PC-9 (cell line): ENCODE measurements around the gene CCNC. TPM values are rescaled to one million over a fixed set of nuclear protein-coding genes. Genes with fewer than 3 reads are reported as not detected.

Experiments used
- BruUV-seq: library from RNA; stranded (reverse); fragments of 400-500 nt; replicated peaks from 2 replicates; lab custom pipeline; 2021; lab: Mats Ljungman, UMichigan
- CTCF ChIA-PET: fragments of 300-600 bp; sonication (Branson Sonifier 250); formaldehyde crosslinking; loops from one replicate; lab custom pipeline; 2022; ENCODE audit warnings: antibody characterized with exemption; lab: Charles Lee
- POLR2A ChIA-PET: fragments of 300-600 bp; sonication (Branson Sonifier 250); formaldehyde crosslinking; loops from one replicate; lab custom pipeline; 2022; ENCODE audit warnings: antibody characterized with exemption; ENCODE audit not compliant: unreplicated experiment; lab: Charles Lee
- DNase-seq, 2 experiments: peaks; one replicate each; pipeline versions ENCODE4 v3.0.0 to v3.0.0-alpha.2; 2015 to 2022; ENCODE audit warnings: mixed read lengths in 1 of 2
- H2AFZ ChIP-seq: fragments of 200-600 bp; sonication (generic); 2 replicates; pipeline ENCODE4 v1.8.1; 2017; ENCODE audit warnings: antibody characterized with exemption
- H3F3A ChIP-seq: fragments of 200-600 bp; sonication (generic); 2 replicates; pipeline ENCODE4 v1.8.1; 2017; ENCODE audit warnings: antibody characterized with exemption, mild to moderate bottlenecking, low read depth; ENCODE audit not compliant: insufficient read depth
- H3K27ac ChIP-seq: fragments of 200-600 bp; sonication (generic); 2 replicates; pipeline ENCODE4 v1.6.1; 2016; ENCODE audit warnings: mixed run types
- H3K27me3 ChIP-seq: fragments of 200-600 bp; sonication (generic); 2 replicates; pipeline ENCODE4 v1.6.1; 2016; ENCODE audit warnings: low read depth, mixed run types; ENCODE audit not compliant: insufficient read depth
- H3K36me3 ChIP-seq: fragments of 200-600 bp; sonication (generic); 2 replicates; pipeline ENCODE4 v1.6.1; 2016; ENCODE audit warnings: low read depth, mixed run types
- H3K4me1 ChIP-seq: fragments of 200-600 bp; sonication (generic); replicated peaks from 2 replicates; pipeline ENCODE4 v1.6.1; 2016; ENCODE audit warnings: mixed run types; ENCODE audit not compliant: insufficient read depth
- H3K4me2 ChIP-seq: fragments of 200-600 bp; sonication (generic); 2 replicates; pipeline ENCODE4 v1.6.1; 2017; ENCODE audit warnings: mixed run types
- H3K4me3 ChIP-seq: fragments of 200-600 bp; sonication (generic); 2 replicates; pipeline ENCODE4 v1.6.1; 2016; ENCODE audit warnings: mixed run types
- H3K79me2 ChIP-seq: fragments of 200-600 bp; sonication (generic); 2 replicates; pipeline ENCODE4 v1.6.1; 2017; ENCODE audit warnings: low read depth, mixed run types
- H3K9me2 ChIP-seq: fragments of 200-600 bp; sonication (generic); 2 replicates; pipeline ENCODE4 v1.8.1; 2017; ENCODE audit warnings: mild to moderate bottlenecking; ENCODE audit not compliant: insufficient read depth
- H3K9me3 ChIP-seq: fragments of 200-600 bp; sonication (generic); 2 replicates; pipeline ENCODE4 v1.8.1; 2016; ENCODE audit warnings: low read depth; ENCODE audit not compliant: insufficient read depth
- H4K20me1 ChIP-seq: fragments of 200-600 bp; sonication (generic); 2 replicates; pipeline ENCODE4 v1.8.1; 2017; ENCODE audit not compliant: insufficient read depth
- EZH2 ChIP-seq: fragments of 200-600 bp; sonication (generic); IDR thresholded peaks from 2 replicates; pipeline ENCODE4 v1.8.0; 2017; ENCODE audit warnings: antibody characterized with exemption, low read depth
- intact Hi-C: fragments of 100-400 bp; cut with micrococcal nuclease; formaldehyde crosslinking; loops from one replicate; pipeline ENCODE4 v1.10.0; 2022; ENCODE audit not compliant: unreplicated experiment
- total RNA-seq: library from RNA; stranded (reverse); gene quantifications from 2 replicates; pipeline ENCODE4 v1.2.3, GENCODE V29; 2021
- TF ChIP-seq, protein P1 (sequence below): fragments of 200-600 bp; sonication (generic); conservative IDR thresholded peaks from 2 replicates; pipeline ENCODE4 v1.6.1; 2017; ENCODE audit warnings: mixed run types, antibody characterized with exemption, mild to moderate bottlenecking, moderate library complexity

Gene CCNC
- total RNA-seq, 1 experiment from 2014 or later, result 83.7 TPM

DNA sequence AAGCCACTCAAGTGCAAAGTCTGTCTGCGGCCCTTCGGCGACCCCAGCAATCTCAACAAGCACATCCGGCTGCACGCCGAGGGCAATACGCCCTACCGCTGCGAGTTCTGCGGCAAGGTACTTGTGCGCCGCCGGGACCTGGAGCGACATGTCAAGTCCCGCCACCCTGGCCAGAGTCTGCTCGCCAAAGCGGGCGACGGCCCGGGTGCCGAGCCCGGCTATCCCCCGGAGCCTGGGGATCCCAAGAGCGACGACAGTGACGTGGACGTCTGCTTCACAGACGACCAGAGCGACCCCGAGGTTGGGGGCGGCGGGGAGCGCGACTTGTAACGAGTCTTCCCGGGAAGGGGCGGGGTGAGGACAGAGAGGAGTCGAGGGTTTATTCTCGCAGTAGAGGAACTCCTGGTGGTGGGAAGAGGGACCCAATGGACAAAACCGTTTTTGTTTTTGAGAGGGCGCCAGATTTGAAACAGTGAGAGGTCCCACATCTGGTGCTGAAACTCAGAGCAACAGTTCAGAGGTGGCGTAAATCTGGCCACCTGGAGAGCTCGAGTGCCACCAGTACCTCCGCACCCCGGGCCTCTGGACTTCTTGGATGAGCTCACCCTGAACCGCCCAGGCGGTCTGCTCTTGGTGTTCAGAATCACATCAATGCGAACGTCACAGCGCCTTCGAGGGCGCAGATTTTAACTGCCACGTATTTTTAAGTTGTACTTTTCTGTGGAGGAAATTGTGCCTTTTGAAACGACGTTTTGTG is 46.1 kb upstream of the CCNC start:
- no TSS peak for BruUV-seq
- intact Hi-C loops, result no loop called here
- CTCF ChIA-PET, result no interaction called here
- Histone ChIP-seq H3K27ac (no peak overlapping the region), H3K4me2 (no peak overlapping the region), H3F3A (no peaks in the 10 kb centered on the region), H3K9me2 (no peaks in the 10 kb centered on the region), H3K9me3 (no peaks in the 10 kb centered on the region; the same call in 1 of the 2 replicates), H2AFZ (no peak overlapping the region), H3K27me3 (peaks cover 5% of the 10 kb centered on the region; the same call in 1 of the 2 replicates), H3K4me1 (no peaks in the 10 kb centered on the region), H3K4me3 (no peak overlapping the region), H3K36me3 (no peaks in the 10 kb centered on the region), H4K20me1 (no peaks in the 10 kb centered on the region), H3K79me2 (no peaks in the 10 kb centered on the region)
- TF ChIP-seq, protein P1, sequence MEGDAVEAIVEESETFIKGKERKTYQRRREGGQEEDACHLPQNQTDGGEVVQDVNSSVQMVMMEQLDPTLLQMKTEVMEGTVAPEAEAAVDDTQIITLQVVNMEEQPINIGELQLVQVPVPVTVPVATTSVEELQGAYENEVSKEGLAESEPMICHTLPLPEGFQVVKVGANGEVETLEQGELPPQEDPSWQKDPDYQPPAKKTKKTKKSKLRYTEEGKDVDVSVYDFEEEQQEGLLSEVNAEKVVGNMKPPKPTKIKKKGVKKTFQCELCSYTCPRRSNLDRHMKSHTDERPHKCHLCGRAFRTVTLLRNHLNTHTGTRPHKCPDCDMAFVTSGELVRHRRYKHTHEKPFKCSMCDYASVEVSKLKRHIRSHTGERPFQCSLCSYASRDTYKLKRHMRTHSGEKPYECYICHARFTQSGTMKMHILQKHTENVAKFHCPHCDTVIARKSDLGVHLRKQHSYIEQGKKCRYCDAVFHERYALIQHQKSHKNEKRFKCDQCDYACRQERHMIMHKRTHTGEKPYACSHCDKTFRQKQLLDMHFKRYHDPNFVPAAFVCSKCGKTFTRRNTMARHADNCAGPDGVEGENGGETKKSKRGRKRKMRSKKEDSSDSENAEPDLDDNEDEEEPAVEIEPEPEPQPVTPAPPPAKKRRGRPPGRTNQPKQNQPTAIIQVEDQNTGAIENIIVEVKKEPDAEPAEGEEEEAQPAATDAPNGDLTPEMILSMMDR, result no peak
- TF ChIP-seq EZH2, result no peak
- POLR2A ChIA-PET, result no interaction called here
- DNase-seq, result no peak

- POLR2A ChIA-PET, result no interaction called here
- TF ChIP-seq, protein P1, result no peak
- TF ChIP-seq EZH2, result no peak
- DNase-seq, result no peak
- Histone ChIP-seq H3K4me3 (no peak overlapping the region), H3K9me3 (no peaks in the 10 kb centered on the region), H4K20me1 (no peaks in the 10 kb centered on the region), H3K4me1 (no peaks in the 10 kb centered on the region), H2AFZ (no peak overlapping the region), H3K27ac (no peak overlapping the region), H3K4me2 (no peak overlapping the region), H3K36me3 (no peaks in the 10 kb centered on the region), H3K79me2 (no peaks in the 10 kb centered on the region), H3F3A (no peaks in the 10 kb centered on the region), H3K9me2 (no peaks in the 10 kb centered on the region), H3K27me3 (no peaks in the 10 kb centered on the region)
- CTCF ChIA-PET, result no interaction called here
- intact Hi-C loops, result no loop called here
- BruUV-seq, result no TSS peak
These were observed 45.4 kb upstream of the CCNC start for GRCh38 chr6:99613705-99614429.

GRCh38 chr6:99613409-99613704 is 44.9 kb upstream of the CCNC start:
- H2AFZ ChIP-seq, result no peak overlapping the region
- ChIA-PET POLR2A (no interaction called here), CTCF (no interaction called here)
- H3K9me2 ChIP-seq, result no peaks in the 10 kb centered on the region
- H4K20me1 ChIP-seq, result no peaks in the 10 kb centered on the region
- no peak for DNase-seq
- intact Hi-C loops, result no loop called here
- no peaks in the 10 kb centered on the region for H3K27me3 ChIP-seq
- no peaks in the 10 kb centered on the region for H3K36me3 ChIP-seq
- BruUV-seq, result no TSS peak
- no peaks in the 10 kb centered on the region for H3K79me2 ChIP-seq
- H3F3A ChIP-seq, result no peaks in the 10 kb centered on the region
- no peak overlapping the region for H3K27ac ChIP-seq
- H3K4me3 ChIP-seq, result no peak overlapping the region
- H3K4me1 ChIP-seq, result no peaks in the 10 kb centered on the region
- H3K9me3 ChIP-seq, result no peaks in the 10 kb centered on the region
- no peak for TF ChIP-seq EZH2
- TF ChIP-seq, protein P1, result no peak
- no peak overlapping the region for H3K4me2 ChIP-seq
